HCT116 (cell line): ENCODE data around the gene FAM163B. TPM values are rescaled to one million over a fixed set of nuclear protein-coding genes. Genes with fewer than 3 reads are reported as not detected.

Source experiments
- ATAC-seq: fragments of 200-7000 bp; cut with Tn5 transposase; 2 replicates; pipeline ENCODE4 v1.9.1; 2020; ENCODE audit warnings: mild to moderate bottlenecking, moderate library complexity
- BruUV-seq: library from RNA; stranded (reverse); fragments of 400-500 nt; replicated peaks from 2 replicates; lab custom pipeline; 2021; lab: Mats Ljungman, UMichigan
- CTCF ChIA-PET: fragments of 300-600 bp; sonication (Branson Sonifier 250); formaldehyde crosslinking; loops from one replicate; lab custom pipeline; 2021; ENCODE audit warnings: antibody characterized with exemption; lab: Charles Lee
- POLR2A ChIA-PET: fragments of 300-600, 350-600 bp; sonication (Branson Sonifier 250); formaldehyde crosslinking; loops from one replicate; lab custom pipeline; 2021; ENCODE audit warnings: antibody characterized with exemption; lab: Charles Lee
- RAD21 ChIA-PET, 2 experiments: fragments of 300-600 bp; sonication (Branson Sonifier 250); formaldehyde crosslinking; loops; one replicate each; lab custom pipeline; 2023; ENCODE audit warnings: low total read pairs in 2 of 2; ENCODE audit not compliant: uncharacterized antibody in 2 of 2, unreplicated experiment in 2 of 2, low non-redundant PET in 1 of 2; lab: Charles Lee
- DNase-seq: peaks from one replicate; pipeline ENCODE4 v3.0.0-alpha.2; 2010; ENCODE audit warnings: low read depth, low spot score
- H2AFZ ChIP-seq: fragments of 200-600 bp; shearing (Covaris generic), sonication (generic); 2 replicates; pipeline ENCODE4 v1.6.1; 2017; ENCODE audit warnings: low read depth, mixed run types, mixed read lengths, antibody characterized with exemption, low read length; ENCODE audit not compliant: poor library complexity, severe bottlenecking
- H3K27ac ChIP-seq: 2 replicates; pipeline ENCODE4 v1.5.1; 2012; ENCODE audit warnings: low read depth, low read length
- H3K27me3 ChIP-seq: fragments of 200-600 bp; sonication (generic); 2 replicates; pipeline ENCODE4 v1.6.1; 2016; ENCODE audit warnings: mixed run types, low read length, mixed read lengths; ENCODE audit not compliant: insufficient read depth
- H3K36me3 ChIP-seq, 2 experiments: fragments of 200-500 bp in 1 of 2; fragments of 200-600 bp in 1 of 2; sonication (Bioruptor generic) in 1 of 2; sonication (generic) in 1 of 2; 2 replicates each; pipeline versions ENCODE4 v1.5.1 to v1.6.1; 2014 to 2016; ENCODE audit warnings: low read length in 2 of 2, inconsistent platforms in 1 of 2, mixed read lengths in 1 of 2, mixed run types in 1 of 2; ENCODE audit not compliant: insufficient read depth in 2 of 2, control insufficient read depth in 1 of 2
- H3K4me1 ChIP-seq, 2 experiments: fragments of 200-600 bp in 1 of 2; sonication (generic) in 1 of 2; 2 replicates each; pipeline versions ENCODE4 v1.5.1 to v1.6.1; 2012 to 2017; ENCODE audit warnings: low read length in 2 of 2, inconsistent platforms in 1 of 2, mild to moderate bottlenecking in 1 of 2, mixed read lengths in 1 of 2, mixed run types in 1 of 2, moderate library complexity in 1 of 2; ENCODE audit not compliant: insufficient read depth in 2 of 2, control insufficient read depth in 1 of 2
- H3K4me2 ChIP-seq: fragments of 200-600 bp; sonication (generic); 2 replicates; pipeline ENCODE4 v1.6.1; 2017; ENCODE audit warnings: mixed run types, low read length, mixed read lengths
- H3K4me3 ChIP-seq, 2 experiments: fragments of 200-600 bp in 1 of 2; sonication (generic) in 1 of 2; replicated peaks in 1 of 2; 2 replicates each; pipeline ENCODE4 v1.5.1; 2011 to 2016; ENCODE audit warnings: low read length in 2 of 2, control low read depth in 1 of 2, low read depth in 1 of 2, mild to moderate bottlenecking in 1 of 2, mixed read lengths in 1 of 2, mixed run types in 1 of 2
- H3K79me2 ChIP-seq: fragments of 200-600 bp; sonication (generic); 2 replicates; pipeline ENCODE4 v1.6.1; 2017; ENCODE audit warnings: mild to moderate bottlenecking, mixed run types, low read length, moderate library complexity, mixed read lengths; ENCODE audit not compliant: insufficient read depth
- H3K9ac ChIP-seq: fragments of 200-600 bp; sonication (generic); 2 replicates; pipeline ENCODE4 v1.6.1; 2016; ENCODE audit warnings: low read length, mixed read lengths
- H3K9me2 ChIP-seq: fragments of 200-600 bp; sonication (generic), shearing (Covaris generic); 2 replicates; pipeline ENCODE4 v1.6.1; 2017; ENCODE audit warnings: mixed run types, mild to moderate bottlenecking, moderate library complexity; ENCODE audit not compliant: insufficient read depth
- H3K9me3 ChIP-seq, 2 experiments: fragments of 200-500 bp in 1 of 2; fragments of 200-600 bp in 1 of 2; sonication (Bioruptor generic) in 1 of 2; sonication (generic) in 1 of 2; 2 replicates each; pipeline ENCODE4 v1.6.1; 2014 to 2017; ENCODE audit warnings: low read length in 2 of 2, mixed read lengths in 2 of 2, inconsistent platforms in 1 of 2, low read depth in 1 of 2, mild to moderate bottlenecking in 1 of 2, mixed run types in 1 of 2, moderate library complexity in 1 of 2; ENCODE audit not compliant: control insufficient read depth in 1 of 2, insufficient read depth in 1 of 2
- H4K20me1 ChIP-seq: fragments of 200-600 bp; sonication (generic), shearing (Covaris generic); 2 replicates; pipeline ENCODE4 v1.6.1; 2017; ENCODE audit warnings: mixed run types, mild to moderate bottlenecking, moderate library complexity; ENCODE audit not compliant: insufficient read depth
- CBX3 ChIP-seq: IDR thresholded peaks from 2 replicates; pipeline ENCODE4 v1.6.1; 2012; ENCODE audit warnings: low read depth
- ELF1 ChIP-seq: IDR thresholded peaks from 2 replicates; pipeline ENCODE4 v1.6.1; 2012; ENCODE audit warnings: low read depth, borderline replicate concordance
- EZH2 ChIP-seq: fragments of 200-600 bp; sonication (generic); IDR thresholded peaks from 2 replicates; pipeline ENCODE4 v1.6.1; 2017; ENCODE audit warnings: antibody characterized with exemption, mixed run types
- EZH2phosphoT487 ChIP-seq: fragments of 200-600 bp; IDR thresholded peaks from 2 replicates; pipeline ENCODE4 v1.6.1; 2018; ENCODE audit warnings: antibody characterized with exemption, borderline replicate concordance
- JUND ChIP-seq: IDR thresholded peaks from 2 replicates; pipeline ENCODE4 v1.6.1; 2012
- RAD21 ChIP-seq: IDR thresholded peaks from 2 replicates; pipeline ENCODE4 v1.6.1; 2012; ENCODE audit warnings: low read depth, mild to moderate bottlenecking
- SIN3A ChIP-seq: IDR thresholded peaks from 2 replicates; pipeline ENCODE4 v1.6.1; 2012; ENCODE audit warnings: low read depth
- SP1 ChIP-seq: IDR thresholded peaks from 2 replicates; pipeline ENCODE4 v1.6.1; 2012; ENCODE audit warnings: low read depth
- intact Hi-C: fragments of 100-400 bp; cut with micrococcal nuclease; formaldehyde crosslinking; loops from 2 replicates; pipeline ENCODE4 v1.10.0; 2022
- total RNA-seq: library from RNA; stranded (reverse); gene quantifications from one replicate; pipeline ENCODE4 v1.2.1, GENCODE V29; 2021; ENCODE audit not compliant: unreplicated experiment
- TF ChIP-seq, protein P1 (sequence below): IDR thresholded peaks from 2 replicates; pipeline ENCODE4 v1.6.1; 2012
- TF ChIP-seq, protein P2 (sequence below), 3 experiments: fragments of 200-600 bp in 1 of 3; sonication (generic) in 1 of 3; IDR thresholded peaks in 2 of 3; conservative IDR thresholded peaks in 1 of 3; 2 replicates each; pipeline ENCODE4 v1.5.1; 2012 to 2017; ENCODE audit warnings: low read depth in 2 of 3, low read length in 2 of 3, antibody characterized with exemption in 1 of 3, borderline replicate concordance in 1 of 3, control low read depth in 1 of 3, mild to moderate bottlenecking in 1 of 3, mixed read lengths in 1 of 3, mixed run types in 1 of 3, moderate library complexity in 1 of 3; ENCODE audit not compliant: insufficient read depth in 1 of 3
- TF ChIP-seq, protein P3 (sequence below): IDR thresholded peaks from 2 replicates; pipeline ENCODE4 v1.6.1; 2012; ENCODE audit warnings: low read depth

FAM163B gene
- total RNA-seq, 1 experiment from 2014 or later, result not detected

DNA sequence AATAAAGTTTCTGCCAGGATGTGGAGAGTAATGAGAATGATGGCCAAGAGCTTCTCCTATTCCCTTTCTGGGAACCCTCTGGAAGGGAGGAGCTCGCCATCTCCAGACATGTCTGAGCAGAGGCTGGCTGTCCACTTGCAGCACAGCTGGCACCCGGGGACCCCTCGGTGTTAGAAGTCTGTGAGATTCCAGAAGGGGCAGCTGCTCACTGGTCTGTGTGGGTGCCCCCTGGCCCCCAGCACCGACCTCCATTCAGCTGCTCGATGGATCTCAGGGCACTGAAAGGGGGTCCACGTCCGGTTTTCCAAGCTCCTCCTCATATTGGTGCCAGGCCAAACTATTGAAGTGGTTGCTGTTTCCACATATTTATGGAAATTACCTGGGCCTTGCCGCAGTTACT, 3.6 kb upstream of the FAM163B start:
- RAD21 ChIA-PET, result no interaction called here
- peaks cover 80% of the 10 kb centered on the region for H3K27me3 ChIP-seq

More for the DNA sequence above, 3.6 kb upstream of the FAM163B start:
- Histone ChIP-seq H3K9me2 (no peaks in the 10 kb centered on the region), H3K36me3 (no peaks in the 10 kb centered on the region), H3K79me2 (no peaks in the 10 kb centered on the region), H3K27ac (no peak overlapping the region), H2AFZ (no peak overlapping the region), H3K9ac (no peak overlapping the region), H3K4me1 (no peaks in the 10 kb centered on the region), H3K9me3 (no peaks in the 10 kb centered on the region), H3K4me3 (no peak overlapping the region), H4K20me1 (no peaks in the 10 kb centered on the region), H3K4me2 (no peak overlapping the region)
- no peak for DNase-seq
- BruUV-seq, result no TSS peak
- TF ChIP-seq EZH2 (no peak), RAD21 (no peak), CBX3 (no peak), ELF1 (no peak), JUND (no peak), SP1 (no peak), SIN3A (no peak), EZH2phosphoT487 (no peak)
- TF ChIP-seq, protein P1, sequence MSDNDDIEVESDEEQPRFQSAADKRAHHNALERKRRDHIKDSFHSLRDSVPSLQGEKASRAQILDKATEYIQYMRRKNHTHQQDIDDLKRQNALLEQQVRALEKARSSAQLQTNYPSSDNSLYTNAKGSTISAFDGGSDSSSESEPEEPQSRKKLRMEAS, result no peak
- TF ChIP-seq, protein P2, sequence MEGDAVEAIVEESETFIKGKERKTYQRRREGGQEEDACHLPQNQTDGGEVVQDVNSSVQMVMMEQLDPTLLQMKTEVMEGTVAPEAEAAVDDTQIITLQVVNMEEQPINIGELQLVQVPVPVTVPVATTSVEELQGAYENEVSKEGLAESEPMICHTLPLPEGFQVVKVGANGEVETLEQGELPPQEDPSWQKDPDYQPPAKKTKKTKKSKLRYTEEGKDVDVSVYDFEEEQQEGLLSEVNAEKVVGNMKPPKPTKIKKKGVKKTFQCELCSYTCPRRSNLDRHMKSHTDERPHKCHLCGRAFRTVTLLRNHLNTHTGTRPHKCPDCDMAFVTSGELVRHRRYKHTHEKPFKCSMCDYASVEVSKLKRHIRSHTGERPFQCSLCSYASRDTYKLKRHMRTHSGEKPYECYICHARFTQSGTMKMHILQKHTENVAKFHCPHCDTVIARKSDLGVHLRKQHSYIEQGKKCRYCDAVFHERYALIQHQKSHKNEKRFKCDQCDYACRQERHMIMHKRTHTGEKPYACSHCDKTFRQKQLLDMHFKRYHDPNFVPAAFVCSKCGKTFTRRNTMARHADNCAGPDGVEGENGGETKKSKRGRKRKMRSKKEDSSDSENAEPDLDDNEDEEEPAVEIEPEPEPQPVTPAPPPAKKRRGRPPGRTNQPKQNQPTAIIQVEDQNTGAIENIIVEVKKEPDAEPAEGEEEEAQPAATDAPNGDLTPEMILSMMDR (IDR thresholded peaks at IDR 0.05 in 2 of 3, conservative IDR thresholded peaks at IDR 0.05 in 1 of 3; ENCODE audit: borderline replicate concordance in 1 of 3, insufficient read depth in 1 of 3, low read depth in 2 of 3, low read length in 2 of 3), result no peak
- TF ChIP-seq, protein P3, sequence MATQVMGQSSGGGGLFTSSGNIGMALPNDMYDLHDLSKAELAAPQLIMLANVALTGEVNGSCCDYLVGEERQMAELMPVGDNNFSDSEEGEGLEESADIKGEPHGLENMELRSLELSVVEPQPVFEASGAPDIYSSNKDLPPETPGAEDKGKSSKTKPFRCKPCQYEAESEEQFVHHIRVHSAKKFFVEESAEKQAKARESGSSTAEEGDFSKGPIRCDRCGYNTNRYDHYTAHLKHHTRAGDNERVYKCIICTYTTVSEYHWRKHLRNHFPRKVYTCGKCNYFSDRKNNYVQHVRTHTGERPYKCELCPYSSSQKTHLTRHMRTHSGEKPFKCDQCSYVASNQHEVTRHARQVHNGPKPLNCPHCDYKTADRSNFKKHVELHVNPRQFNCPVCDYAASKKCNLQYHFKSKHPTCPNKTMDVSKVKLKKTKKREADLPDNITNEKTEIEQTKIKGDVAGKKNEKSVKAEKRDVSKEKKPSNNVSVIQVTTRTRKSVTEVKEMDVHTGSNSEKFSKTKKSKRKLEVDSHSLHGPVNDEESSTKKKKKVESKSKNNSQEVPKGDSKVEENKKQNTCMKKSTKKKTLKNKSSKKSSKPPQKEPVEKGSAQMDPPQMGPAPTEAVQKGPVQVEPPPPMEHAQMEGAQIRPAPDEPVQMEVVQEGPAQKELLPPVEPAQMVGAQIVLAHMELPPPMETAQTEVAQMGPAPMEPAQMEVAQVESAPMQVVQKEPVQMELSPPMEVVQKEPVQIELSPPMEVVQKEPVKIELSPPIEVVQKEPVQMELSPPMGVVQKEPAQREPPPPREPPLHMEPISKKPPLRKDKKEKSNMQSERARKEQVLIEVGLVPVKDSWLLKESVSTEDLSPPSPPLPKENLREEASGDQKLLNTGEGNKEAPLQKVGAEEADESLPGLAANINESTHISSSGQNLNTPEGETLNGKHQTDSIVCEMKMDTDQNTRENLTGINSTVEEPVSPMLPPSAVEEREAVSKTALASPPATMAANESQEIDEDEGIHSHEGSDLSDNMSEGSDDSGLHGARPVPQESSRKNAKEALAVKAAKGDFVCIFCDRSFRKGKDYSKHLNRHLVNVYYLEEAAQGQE, result no peak
- POLR2A ChIA-PET, result no interaction called here
- intact Hi-C loops, result no loop called here
- CTCF ChIA-PET, result no interaction called here
- ATAC-seq, result no peak
